A549 (cell line): Measurements from ENCODE around the gene MAP3K7.

ENCODE experiments used
- CBX2 ChIP-seq: fragments of 200-600 bp; sonication (generic); IDR thresholded peaks from 2 replicates; pipeline ENCODE4 v1.6.1; 2016; ENCODE audit warnings: low read depth, mild to moderate bottlenecking, borderline replicate concordance
- CEBPB ChIP-seq, 2 experiments: fragments of >200 bp in 1 of 2; sonication (Bioruptor Twin) in 1 of 2; formaldehyde crosslinking in 1 of 2; IDR thresholded peaks; 2 replicates each; pipeline ENCODE4 v1.6.1; 2012 to 2016
- CTCF ChIP-seq: fragments of >200 bp; sonication (Bioruptor Twin); formaldehyde crosslinking; IDR thresholded peaks from 3 replicates; pipeline ENCODE4 v1.5.1; 2016
- EP300 ChIP-seq, 2 experiments: fragments of >200 bp; sonication (Bioruptor Twin); formaldehyde crosslinking; IDR thresholded peaks; 2 replicates in 1 of 2; 3 replicates in 1 of 2; pipeline ENCODE4 v1.6.1; 2016 to 2017
- KDM1A ChIP-seq: fragments of 200-600 bp; sonication (generic); IDR thresholded peaks from 2 replicates; pipeline ENCODE4 v1.6.1; 2016; ENCODE audit warnings: low read depth, mild to moderate bottlenecking
- MAX ChIP-seq: IDR thresholded peaks from 2 replicates; pipeline ENCODE4 v1.6.1; 2012
- POLR2A ChIP-seq: IDR thresholded peaks from 2 replicates; pipeline ENCODE4 v1.6.1; 2012; ENCODE audit warnings: mild to moderate bottlenecking, low read length
- POLR2AphosphoS2 ChIP-seq: conservative IDR thresholded peaks from 2 replicates; pipeline ENCODE4 v1.6.1; 2012; ENCODE audit warnings: low read length, improper control_type of control experiment, inconsistent platforms
- USF2 ChIP-seq: fragments of 450-650 bp; IDR thresholded peaks from 2 replicates; pipeline ENCODE4 v1.6.1; 2014; ENCODE audit warnings: antibody characterized with exemption

GRCh38 chr6:90514496-90514895, 72.4 kb downstream of the MAP3K7 start:
- no peak for TF ChIP-seq CTCF
- TF ChIP-seq POLR2A: no peak
- TF ChIP-seq CBX2: no peak
- TF ChIP-seq EP300 (IDR thresholded peaks at IDR 0.05): no peak
- no peak for TF ChIP-seq MAX
- TF ChIP-seq POLR2AphosphoS2: no peak
- no peak for TF ChIP-seq USF2
- TF ChIP-seq CEBPB (IDR thresholded peaks at IDR 0.05): no peak
- TF ChIP-seq KDM1A: no peak
